Astrocyte (in vitro differentiated cells and primary cell): ENCODE data around the gene ARGFX. TPM values are rescaled to one million over a fixed set of nuclear protein-coding genes. Genes with fewer than 3 reads are reported as not detected.

Experiments used
- DNase-seq: peaks from one replicate; pipeline ENCODE4 v3.0.0-alpha.2; 2010; ENCODE audit warnings: low read depth
- FAIRE-seq: peaks from 2 replicates; lab custom pipeline; 2011; peaks lifted over from hg19 to GRCh38; lab: Jason Lieb, UNC
- H2AFZ ChIP-seq: 2 replicates; pipeline ENCODE4 v1.6.0; 2012; ENCODE audit warnings: low read depth, low read length, inconsistent platforms
- H3K27ac ChIP-seq: 2 replicates; pipeline ENCODE4 v1.5.1; 2011; ENCODE audit warnings: low read depth, low read length, inconsistent platforms
- H3K27me3 ChIP-seq: 2 replicates; pipeline ENCODE4 v1.6.0; 2011; ENCODE audit warnings: low read length, inconsistent platforms; ENCODE audit not compliant: insufficient read depth
- H3K36me3 ChIP-seq: 2 replicates; pipeline ENCODE4 v1.5.1; 2011; ENCODE audit warnings: low read length, inconsistent platforms; ENCODE audit not compliant: insufficient read depth
- H3K4me1 ChIP-seq: 2 replicates; pipeline ENCODE4 v1.5.1; 2011; ENCODE audit warnings: low read length, inconsistent platforms; ENCODE audit not compliant: insufficient read depth
- H3K4me2 ChIP-seq: 2 replicates; pipeline ENCODE4 v1.6.0; 2012; ENCODE audit warnings: low read length, inconsistent platforms
- H3K4me3 ChIP-seq: 2 replicates; pipeline ENCODE4 v1.5.1; 2011; ENCODE audit warnings: low read depth, mild to moderate bottlenecking, low read length, inconsistent platforms; ENCODE audit not compliant: insufficient read depth
- H3K79me2 ChIP-seq: 2 replicates; pipeline ENCODE4 v1.6.0; 2012; ENCODE audit warnings: mild to moderate bottlenecking, low read length, inconsistent platforms; ENCODE audit not compliant: insufficient read depth
- H3K9ac ChIP-seq: 2 replicates; pipeline ENCODE4 v1.6.0; 2012; ENCODE audit warnings: mild to moderate bottlenecking, low read length, inconsistent platforms
- H3K9me3 ChIP-seq: 2 replicates; pipeline ENCODE4 v1.5.1; 2012; ENCODE audit warnings: low read depth, mild to moderate bottlenecking, low read length, inconsistent platforms; ENCODE audit not compliant: insufficient read depth
- H4K20me1 ChIP-seq: 2 replicates; pipeline ENCODE4 v1.6.0; 2012; ENCODE audit warnings: low read length, inconsistent platforms; ENCODE audit not compliant: insufficient read depth
- H3K27ac Mint-ChIP-seq: one replicate; pipeline ENCODE4 v1.8.0; 2021; ENCODE audit warnings: mild to moderate bottlenecking, mixed read lengths; ENCODE audit not compliant: unreplicated experiment
- H3K27me3 Mint-ChIP-seq: one replicate; pipeline ENCODE4 v1.8.0; 2021; ENCODE audit warnings: low read depth, mixed read lengths; ENCODE audit not compliant: unreplicated experiment
- H3K36me3 Mint-ChIP-seq: one replicate; pipeline ENCODE4 v1.8.0; 2021; ENCODE audit warnings: low read depth, mixed read lengths; ENCODE audit not compliant: unreplicated experiment
- H3K4me1 Mint-ChIP-seq: one replicate; pipeline ENCODE4 v1.8.0; 2021; ENCODE audit warnings: low read depth, mixed read lengths; ENCODE audit not compliant: unreplicated experiment
- H3K4me3 Mint-ChIP-seq: one replicate; pipeline ENCODE4 v1.8.0; 2021; ENCODE audit warnings: mild to moderate bottlenecking, moderate library complexity, mixed read lengths; ENCODE audit not compliant: unreplicated experiment
- H3K9me3 Mint-ChIP-seq: one replicate; pipeline ENCODE4 v1.8.0; 2021; ENCODE audit warnings: mild to moderate bottlenecking, mixed read lengths; ENCODE audit not compliant: unreplicated experiment
- CTCF ChIP-seq: IDR thresholded peaks from 2 replicates; pipeline ENCODE4 v1.5.1; 2011; ENCODE audit warnings: low read depth, mild to moderate bottlenecking, inconsistent platforms, low read length, moderate library complexity; ENCODE audit not compliant: insufficient read depth
- EZH2 ChIP-seq: IDR thresholded peaks from 2 replicates; pipeline ENCODE4 v1.6.1; 2012; ENCODE audit warnings: mild to moderate bottlenecking, low read length, inconsistent platforms; ENCODE audit not compliant: insufficient read depth
- total RNA-seq: library from RNA; stranded (reverse); gene quantifications from 2 replicates; pipeline ENCODE4 v1.2.1, GENCODE V29; 2021

ARGFX gene
- total RNA-seq, 1 donor from 2014 or later: not detected

DNA sequence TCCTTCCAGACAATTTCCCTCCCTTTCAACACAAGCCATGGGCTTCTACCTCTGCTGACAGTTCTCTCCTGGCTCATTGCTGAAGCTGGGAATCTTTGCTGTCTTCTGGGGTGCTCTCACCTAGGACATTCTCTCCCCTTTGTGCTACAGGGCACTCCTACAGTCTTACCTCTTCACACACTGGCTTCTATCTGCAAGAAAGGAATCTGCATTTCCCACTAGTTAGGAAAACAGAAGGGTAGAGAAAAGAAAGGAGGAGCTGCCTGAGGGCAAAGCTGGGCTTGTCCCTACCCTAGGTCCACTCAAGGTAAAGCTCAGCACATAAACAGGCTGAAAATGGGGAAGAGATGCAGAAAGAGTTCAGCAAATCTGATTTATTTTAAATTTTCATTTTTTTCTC is 5.6 kb upstream of the ARGFX start:
- no peaks in the 10 kb centered on the region for H3K27me3 Mint-ChIP-seq
- no peaks in the 10 kb centered on the region for H3K4me1 Mint-ChIP-seq

GRCh38 chr3:121566773-121567172 is 976 bp upstream of the ARGFX start:
- Mint-ChIP-seq H3K36me3 (no peaks in the 10 kb centered on the region), H3K9me3 (no peaks in the 10 kb centered on the region), H3K4me1 (no peaks in the 10 kb centered on the region), H3K4me3 (no peak overlapping the region), H3K27ac (no peak overlapping the region), H3K27me3 (no peaks in the 10 kb centered on the region)
- no peak overlapping the region for H3K27ac ChIP-seq
- no peak overlapping the region for H2AFZ ChIP-seq
- no peaks in the 10 kb centered on the region for H3K36me3 ChIP-seq
- no peak overlapping the region for H3K9ac ChIP-seq
- TF ChIP-seq CTCF: no peak
- no peak for TF ChIP-seq EZH2
- H3K9me3 ChIP-seq: no peaks in the 10 kb centered on the region
- H3K4me2 ChIP-seq: no peak overlapping the region
- no peaks in the 10 kb centered on the region for H4K20me1 ChIP-seq
- DNase-seq (no peak), FAIRE-seq (no peak)
- no peaks in the 10 kb centered on the region for H3K27me3 ChIP-seq
- no peaks in the 10 kb centered on the region for H3K4me1 ChIP-seq
- no peak overlapping the region for H3K4me3 ChIP-seq
- H3K79me2 ChIP-seq: no peaks in the 10 kb centered on the region

More for the DNA sequence above, 5.6 kb upstream of the ARGFX start:
- Histone ChIP-seq H3K27me3 (no peaks in the 10 kb centered on the region), H4K20me1 (no peaks in the 10 kb centered on the region), H3K4me3 (no peak overlapping the region), H3K27ac (no peak overlapping the region), H3K4me2 (no peak overlapping the region), H3K36me3 (no peaks in the 10 kb centered on the region), H3K79me2 (no peaks in the 10 kb centered on the region), H2AFZ (no peak overlapping the region), H3K9me3 (no peaks in the 10 kb centered on the region), H3K9ac (no peak overlapping the region), H3K4me1 (no peaks in the 10 kb centered on the region)
- peaks cover 4% of the 10 kb centered on the region for H3K9me3 Mint-ChIP-seq
- H3K27ac Mint-ChIP-seq: no peak overlapping the region
- DNase-seq (no peak), FAIRE-seq (no peak)
- no peak overlapping the region for H3K4me3 Mint-ChIP-seq
- H3K36me3 Mint-ChIP-seq: no peaks in the 10 kb centered on the region
- TF ChIP-seq CTCF: no peak
- TF ChIP-seq EZH2: no peak

GRCh38 chr3:121574449-121574848 is 6.7 kb downstream of the ARGFX start:
- H3K4me1 ChIP-seq: no peaks in the 10 kb centered on the region
- no peak overlapping the region for H3K9ac ChIP-seq
- H3K79me2 ChIP-seq: no peaks in the 10 kb centered on the region
- Mint-ChIP-seq H3K9me3 (peaks cover 2% of the 10 kb centered on the region), H3K27ac (no peak overlapping the region), H3K27me3 (no peaks in the 10 kb centered on the region), H3K4me3 (no peak overlapping the region), H3K36me3 (no peaks in the 10 kb centered on the region), H3K4me1 (no peaks in the 10 kb centered on the region)
- DNase-seq: peak; percentile 4
- no peak overlapping the region for H3K27ac ChIP-seq
- H3K36me3 ChIP-seq: no peaks in the 10 kb centered on the region
- H3K9me3 ChIP-seq: no peaks in the 10 kb centered on the region
- H3K4me3 ChIP-seq: no peak overlapping the region
- no peak overlapping the region for H2AFZ ChIP-seq
- FAIRE-seq: no peak
- no peak overlapping the region for H3K4me2 ChIP-seq
- H3K27me3 ChIP-seq: no peaks in the 10 kb centered on the region
- no peaks in the 10 kb centered on the region for H4K20me1 ChIP-seq
- TF ChIP-seq CTCF (no peak), EZH2 (no peak)
